ENCODE results near the gene COL21A1. TPM values are rescaled to one million over a fixed set of nuclear protein-coding genes. Genes with fewer than 3 reads are reported as not detected.

Gene COL21A1
- total RNA-seq, 2 experiments from 2014 or later, result not detected

- H3K4me3 ChIP-seq (ENCODE audit: low read depth, low read length, poor library complexity, severe bottlenecking), result no peak overlapping the region
- no TSS peak for BruUV-seq (replicated peaks)
- no peaks in the 10 kb centered on the region for H4K20me1 ChIP-seq (ENCODE audit: insufficient read depth, low read length)
- H3K79me2 ChIP-seq (ENCODE audit: insufficient read depth, low read depth, low read length), result no peaks in the 10 kb centered on the region
- H3K4me2 ChIP-seq (ENCODE audit: low read length), result no peak overlapping the region
- intact Hi-C loops (cut with micrococcal nuclease; ENCODE audit: unreplicated experiment), result no loop called here
- H3K9me3 ChIP-seq (ENCODE audit: low read length), result no peaks in the 10 kb centered on the region
- no peaks in the 10 kb centered on the region for H3K9me2 ChIP-seq (ENCODE audit: insufficient read depth, low read length)
- no peak overlapping the region for H3K27ac ChIP-seq (ENCODE audit: low read depth, low read length, poor library complexity, severe bottlenecking)
- no peak for TF ChIP-seq EZH2phosphoT487 (IDR thresholded peaks at IDR 0.05; ENCODE audit: borderline replicate concordance, low read depth, low read length)
- CTCF ChIA-PET (ENCODE audit: unreplicated experiment), result no interaction called here
- no peaks in the 10 kb centered on the region for H3K36me3 ChIP-seq (ENCODE audit: insufficient read depth, low read length)
- H2AFZ ChIP-seq (ENCODE audit: low read length), result no peak overlapping the region
- DNase-seq (ENCODE audit: low spot score), result no peak
- POLR2A ChIA-PET, result interaction anchor here (0.6 kb wide), 2 partner anchors 8 to 11 kb away, joined by 3 read pairs; no protein-coding TSS in a partner anchor
- no peaks in the 10 kb centered on the region for H3K4me1 ChIP-seq (ENCODE audit: insufficient read depth, low read length, poor library complexity, severe bottlenecking)
Measured at GRCh38 chr6:56036916-56037600, 210.3 kb downstream of the COL21A1 start.

DNA sequence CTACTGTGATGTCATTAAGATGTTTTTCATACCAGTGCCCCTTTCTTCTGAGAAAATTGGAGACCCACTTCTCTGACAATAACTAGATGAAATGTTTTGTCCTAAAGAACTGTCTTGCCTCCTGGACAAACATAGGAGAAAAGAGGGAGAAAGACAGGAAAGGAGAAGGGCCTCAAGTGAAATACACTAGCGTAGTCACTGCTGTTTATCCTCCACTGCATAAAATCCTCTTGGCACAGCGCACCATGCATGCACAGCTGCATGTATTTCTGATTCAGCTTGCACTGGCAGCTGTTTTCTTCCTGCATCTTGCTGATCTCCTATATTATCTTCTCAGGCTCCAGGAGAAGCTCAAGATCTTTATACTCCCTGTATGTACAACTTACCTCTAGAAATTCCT is 214.0 kb downstream of the COL21A1 start:
- Histone ChIP-seq H3K4me2 (ENCODE audit: low read length) (no peak overlapping the region), H3K9me3 (ENCODE audit: low read length) (no peaks in the 10 kb centered on the region), H3K4me3 (ENCODE audit: low read depth, low read length, poor library complexity, severe bottlenecking) (no peak overlapping the region), H3K79me2 (ENCODE audit: insufficient read depth, low read depth, low read length) (no peaks in the 10 kb centered on the region), H4K20me1 (ENCODE audit: insufficient read depth, low read length) (no peaks in the 10 kb centered on the region), H3K9me2 (ENCODE audit: insufficient read depth, low read length) (no peaks in the 10 kb centered on the region), H3K4me1 (ENCODE audit: insufficient read depth, low read length, poor library complexity, severe bottlenecking) (no peaks in the 10 kb centered on the region), H3K36me3 (ENCODE audit: insufficient read depth, low read length) (no peaks in the 10 kb centered on the region), H2AFZ (ENCODE audit: low read length) (no peak overlapping the region), H3K27ac (ENCODE audit: low read depth, low read length, poor library complexity, severe bottlenecking) (no peak overlapping the region)
- TF ChIP-seq, protein P1, sequence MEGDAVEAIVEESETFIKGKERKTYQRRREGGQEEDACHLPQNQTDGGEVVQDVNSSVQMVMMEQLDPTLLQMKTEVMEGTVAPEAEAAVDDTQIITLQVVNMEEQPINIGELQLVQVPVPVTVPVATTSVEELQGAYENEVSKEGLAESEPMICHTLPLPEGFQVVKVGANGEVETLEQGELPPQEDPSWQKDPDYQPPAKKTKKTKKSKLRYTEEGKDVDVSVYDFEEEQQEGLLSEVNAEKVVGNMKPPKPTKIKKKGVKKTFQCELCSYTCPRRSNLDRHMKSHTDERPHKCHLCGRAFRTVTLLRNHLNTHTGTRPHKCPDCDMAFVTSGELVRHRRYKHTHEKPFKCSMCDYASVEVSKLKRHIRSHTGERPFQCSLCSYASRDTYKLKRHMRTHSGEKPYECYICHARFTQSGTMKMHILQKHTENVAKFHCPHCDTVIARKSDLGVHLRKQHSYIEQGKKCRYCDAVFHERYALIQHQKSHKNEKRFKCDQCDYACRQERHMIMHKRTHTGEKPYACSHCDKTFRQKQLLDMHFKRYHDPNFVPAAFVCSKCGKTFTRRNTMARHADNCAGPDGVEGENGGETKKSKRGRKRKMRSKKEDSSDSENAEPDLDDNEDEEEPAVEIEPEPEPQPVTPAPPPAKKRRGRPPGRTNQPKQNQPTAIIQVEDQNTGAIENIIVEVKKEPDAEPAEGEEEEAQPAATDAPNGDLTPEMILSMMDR (conservative IDR thresholded peaks at IDR 0.05; ENCODE audit: low read length), result no peak
- TF ChIP-seq EZH2phosphoT487 (IDR thresholded peaks at IDR 0.05; ENCODE audit: borderline replicate concordance, low read depth, low read length), result no peak
- DNase-seq (ENCODE audit: low spot score), result no peak
- ChIA-PET POLR2A (no interaction called here), CTCF (ENCODE audit: unreplicated experiment) (no interaction called here)
- no TSS peak for BruUV-seq (replicated peaks)
- intact Hi-C loops (cut with micrococcal nuclease; ENCODE audit: unreplicated experiment), result no loop called here

DNA sequence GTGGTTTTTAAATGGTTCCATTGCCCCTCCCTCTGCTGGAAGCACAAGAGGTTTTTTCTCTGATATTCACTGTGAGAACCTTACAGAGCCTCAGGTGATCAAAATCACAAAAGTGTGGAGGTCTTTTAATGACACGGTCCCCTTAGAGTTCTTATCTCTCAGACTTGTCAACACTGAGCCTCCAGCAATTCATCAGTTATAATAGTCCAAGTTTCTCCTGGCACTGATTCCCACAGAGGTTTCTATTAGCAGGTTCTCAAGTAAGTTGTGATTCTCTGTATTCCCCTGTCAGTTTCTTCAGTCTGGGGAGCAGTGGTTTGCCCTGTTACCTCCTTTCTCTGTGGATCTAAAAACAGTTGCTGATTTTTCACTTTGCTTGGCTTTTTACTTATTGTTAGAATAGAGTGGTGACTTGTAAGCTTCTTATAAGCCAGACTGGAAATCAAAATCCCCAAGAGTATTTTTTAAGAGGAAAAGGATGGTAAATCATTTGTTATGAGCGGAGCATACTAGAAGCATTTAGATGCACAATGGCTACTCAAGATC is 214.6 kb downstream of the COL21A1 start:
- BruUV-seq (replicated peaks), result no TSS peak
- CTCF ChIA-PET (ENCODE audit: unreplicated experiment), result no interaction called here

More for the DNA sequence above, 214.6 kb downstream of the COL21A1 start:
- Histone ChIP-seq H3K79me2 (ENCODE audit: insufficient read depth, low read depth, low read length) (no peaks in the 10 kb centered on the region), H3K36me3 (ENCODE audit: insufficient read depth, low read length) (no peaks in the 10 kb centered on the region), H3K4me2 (ENCODE audit: low read length) (no peak overlapping the region), H3K9me2 (ENCODE audit: insufficient read depth, low read length) (no peaks in the 10 kb centered on the region), H3K4me1 (ENCODE audit: insufficient read depth, low read length, poor library complexity, severe bottlenecking) (no peaks in the 10 kb centered on the region), H3K27ac (ENCODE audit: low read depth, low read length, poor library complexity, severe bottlenecking) (no peak overlapping the region), H3K4me3 (ENCODE audit: low read depth, low read length, poor library complexity, severe bottlenecking) (no peak overlapping the region), H3K9me3 (ENCODE audit: low read length) (no peaks in the 10 kb centered on the region), H2AFZ (ENCODE audit: low read length) (no peak overlapping the region), H4K20me1 (ENCODE audit: insufficient read depth, low read length) (no peaks in the 10 kb centered on the region)
- TF ChIP-seq EZH2phosphoT487 (IDR thresholded peaks at IDR 0.05; ENCODE audit: borderline replicate concordance, low read depth, low read length), result no peak
- TF ChIP-seq, protein P1 (conservative IDR thresholded peaks at IDR 0.05; ENCODE audit: low read length), result no peak
- DNase-seq (ENCODE audit: low spot score), result no peak
- intact Hi-C loops (cut with micrococcal nuclease; ENCODE audit: unreplicated experiment), result no loop called here
- POLR2A ChIA-PET, result no interaction called here
